Stimulated activated naive CD8-positive, alpha-beta T cell treated with anti-CD3 and anti-CD28 coated beads, Interleukin-15, amount 100 ng/mL, for 72 hours (primary cell): ENCODE results near the gene KIAA0232.

Experiments used
- ATAC-seq: fragments of 150-1000 bp; cut with Tn5 transposase; 2 replicates; pipeline ENCODE4 v1.10.0; 2021; ENCODE audit warnings: mild to moderate bottlenecking, moderate library complexity
- DNase-seq, 2 donors: peaks; one replicate each; pipeline ENCODE4 v3.0.0; 2021 to 2022
- H3K27ac Mint-ChIP-seq, 2 donors: one replicate each; pipeline ENCODE4 v1.8.0; 2022; ENCODE audit warnings: mild to moderate bottlenecking in 2 of 2, mixed read lengths in 2 of 2, moderate library complexity in 2 of 2
- H3K27me3 Mint-ChIP-seq: one replicate; pipeline ENCODE4 v1.8.0; 2022; ENCODE audit warnings: mixed read lengths
- H3K4me1 Mint-ChIP-seq: one replicate; pipeline ENCODE4 v1.8.0; 2022; ENCODE audit warnings: mild to moderate bottlenecking, mixed read lengths
- H3K4me3 Mint-ChIP-seq, 2 donors: one replicate each; pipeline ENCODE4 v1.8.0; 2022; ENCODE audit warnings: mild to moderate bottlenecking in 2 of 2, mixed read lengths in 2 of 2, moderate library complexity in 1 of 2
- H3K9me3 Mint-ChIP-seq, 2 donors: one replicate each; pipeline ENCODE4 v1.8.0; 2022; ENCODE audit warnings: mixed read lengths in 2 of 2

The KIAA0232 gene

DNA sequence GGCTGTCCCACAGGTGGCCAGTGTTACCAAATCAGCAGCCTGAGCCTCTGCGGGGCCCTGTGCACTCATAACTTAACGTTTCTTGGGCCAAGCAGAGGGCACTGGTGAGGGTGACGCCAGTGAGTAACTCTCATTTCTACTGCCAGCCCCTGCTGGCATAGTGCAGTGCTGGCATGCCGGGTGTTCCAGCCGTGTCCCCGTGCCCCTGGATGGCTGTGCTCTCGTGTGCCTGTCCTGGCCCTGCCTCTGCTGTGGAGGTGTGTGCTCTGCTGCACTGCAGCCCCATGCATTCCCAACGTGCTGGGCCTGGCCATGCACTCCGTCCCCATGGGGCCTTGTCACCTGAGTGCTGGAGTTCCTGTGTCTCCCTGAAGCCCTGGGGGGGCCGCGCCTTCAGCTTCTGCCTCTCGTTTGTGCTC is 141.8 kb downstream of the KIAA0232 start:
- Mint-ChIP-seq H3K9me3 (no peaks in the 10 kb centered on the region), H3K27me3 (no peaks in the 10 kb centered on the region), H3K27ac (no peak overlapping the region), H3K4me3 (no peak overlapping the region), H3K4me1 (peaks cover 81% of the 10 kb centered on the region)
- ATAC-seq (peak; percentile 16), DNase-seq (no peak)

DNA sequence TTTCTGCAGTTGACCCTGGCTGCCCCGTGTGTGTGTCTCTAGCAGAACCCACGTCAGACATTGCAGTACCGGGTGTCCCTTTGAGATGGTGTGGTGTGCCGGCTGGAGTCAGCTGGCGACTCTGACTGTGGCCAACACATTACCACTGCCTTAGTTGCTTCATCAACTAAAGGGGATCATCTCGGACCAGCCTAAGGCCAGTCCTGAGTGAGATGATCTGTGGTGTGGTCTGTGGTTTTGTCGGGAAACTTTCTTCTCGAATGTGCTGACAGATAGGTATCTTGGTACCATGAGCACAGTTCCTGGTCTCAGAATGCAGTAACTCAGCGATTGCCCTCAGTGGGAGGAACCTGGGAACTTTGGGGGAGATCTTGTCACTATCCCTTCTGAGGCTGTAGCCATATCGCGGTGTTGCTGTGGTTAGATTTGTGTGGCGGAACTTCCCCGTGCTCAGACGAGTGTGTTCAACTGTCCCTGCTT is 142.9 kb downstream of the KIAA0232 start:
- peak; percentile 70 for ATAC-seq
- H3K27ac Mint-ChIP-seq, result peak overlapping the region in 1 of 2 donors; percentile 8

DNA sequence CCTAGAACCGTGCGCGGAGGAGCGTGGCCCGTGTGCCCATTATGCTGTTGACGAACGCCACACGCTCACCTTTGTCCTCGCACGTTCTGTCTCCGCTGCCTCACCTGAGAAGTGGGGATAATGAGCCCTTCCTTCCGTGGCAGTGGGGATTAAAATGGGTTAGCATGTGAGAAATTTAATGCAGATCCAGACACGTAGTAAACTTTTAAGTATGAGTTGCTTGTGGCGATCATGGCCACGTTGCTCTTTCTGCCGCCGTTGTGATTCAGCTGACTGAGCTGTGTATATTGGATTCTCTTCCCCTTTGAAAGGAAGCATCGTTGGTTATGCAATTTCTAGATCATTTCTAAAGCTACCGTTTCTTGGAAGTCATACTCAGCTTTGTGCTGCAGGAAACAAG is 143.6 kb downstream of the KIAA0232 start:
- ATAC-seq (peak; percentile 29), DNase-seq (no peak)
- H3K27me3 Mint-ChIP-seq, result no peaks in the 10 kb centered on the region
- H3K4me3 Mint-ChIP-seq, result peak overlapping the region; percentile 61 to 74
- H3K27ac Mint-ChIP-seq, result peak overlapping the region; percentile 16 to 51
- H3K9me3 Mint-ChIP-seq, result no peaks in the 10 kb centered on the region
- H3K4me1 Mint-ChIP-seq, result peaks cover 78% of the 10 kb centered on the region

More for the DNA sequence above, 142.9 kb downstream of the KIAA0232 start:
- Mint-ChIP-seq H3K27me3 (no peaks in the 10 kb centered on the region), H3K4me3 (peak overlapping the region; percentile 61 to 74), H3K4me1 (peaks cover 83% of the 10 kb centered on the region), H3K9me3 (no peaks in the 10 kb centered on the region)
- DNase-seq, result peak in 1 of 2 donors; percentile 36

DNA sequence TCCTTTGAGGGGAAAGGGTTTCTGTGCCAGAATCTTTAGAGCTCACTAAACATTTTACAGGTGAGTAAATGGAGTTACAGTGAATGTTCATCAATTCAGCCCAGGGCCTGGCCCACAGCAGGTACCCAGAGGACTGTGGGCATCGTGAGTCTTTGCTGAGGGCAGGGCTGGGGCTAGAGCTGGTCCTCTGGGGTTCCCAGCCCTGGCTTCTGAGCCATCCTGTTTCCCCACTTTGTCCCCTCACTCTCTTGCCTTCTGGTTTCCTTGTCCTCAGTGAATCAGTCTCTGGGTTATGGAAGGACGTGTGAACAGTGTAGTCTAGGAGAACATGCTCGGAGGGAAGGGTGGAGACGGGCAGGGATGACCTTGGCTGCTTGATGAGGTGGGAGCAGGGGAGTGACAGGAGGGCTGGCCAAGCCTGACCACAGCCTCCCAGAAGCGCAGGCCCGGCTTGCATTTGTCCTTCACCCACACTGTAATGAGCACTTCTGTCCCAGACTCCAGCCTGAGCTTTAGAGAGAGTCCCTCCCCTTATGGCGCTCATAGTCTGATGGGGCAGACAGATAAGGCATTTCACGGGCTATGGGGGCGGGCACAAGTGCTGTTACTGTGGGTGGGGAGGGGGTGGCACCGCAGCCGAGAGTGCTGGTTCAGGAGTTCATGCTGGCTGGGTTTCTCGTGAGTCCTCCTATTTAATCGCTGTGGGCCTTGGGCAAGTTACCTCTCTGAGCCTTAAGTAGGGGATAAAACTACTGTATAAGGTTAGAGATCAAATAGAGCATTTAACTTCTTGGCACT is 144.4 kb downstream of the KIAA0232 start:
- H3K4me1 Mint-ChIP-seq, result peaks cover 75% of the 10 kb centered on the region
- peak; percentile 60 for ATAC-seq
- no peaks in the 10 kb centered on the region for H3K27me3 Mint-ChIP-seq
- DNase-seq, result peak in 1 of 2 donors; percentile 33
- peak overlapping the region; percentile 16 to 51 for H3K27ac Mint-ChIP-seq
- no peaks in the 10 kb centered on the region for H3K9me3 Mint-ChIP-seq
- peak overlapping the region; percentile 61 to 74 for H3K4me3 Mint-ChIP-seq

DNA sequence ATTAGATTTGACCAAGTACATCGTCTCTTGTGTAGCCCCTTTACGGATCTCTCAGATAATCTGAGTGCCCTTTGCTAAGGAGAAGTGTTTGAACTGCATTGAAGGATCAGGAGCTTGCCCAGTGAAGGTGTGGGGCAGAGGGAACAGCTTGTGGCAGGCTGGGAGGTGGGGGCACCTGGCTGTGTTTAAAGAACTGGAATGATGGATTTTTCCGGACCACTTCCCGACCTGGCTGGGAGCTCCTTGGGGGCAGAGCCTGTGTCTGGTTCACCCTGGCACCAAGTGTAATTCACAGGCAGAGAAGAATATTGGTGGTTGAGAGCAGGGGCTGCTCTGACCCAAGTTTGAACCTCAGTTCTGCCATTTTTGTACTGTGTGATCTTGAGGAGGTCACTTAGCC is 145.6 kb downstream of the KIAA0232 start:
- Mint-ChIP-seq H3K27me3 (no peaks in the 10 kb centered on the region), H3K9me3 (no peaks in the 10 kb centered on the region), H3K27ac (no peak overlapping the region), H3K4me3 (peak overlapping the region; percentile 10 to 61), H3K4me1 (peaks cover 66% of the 10 kb centered on the region)
- DNase-seq (no peak), ATAC-seq (no peak)

DNA sequence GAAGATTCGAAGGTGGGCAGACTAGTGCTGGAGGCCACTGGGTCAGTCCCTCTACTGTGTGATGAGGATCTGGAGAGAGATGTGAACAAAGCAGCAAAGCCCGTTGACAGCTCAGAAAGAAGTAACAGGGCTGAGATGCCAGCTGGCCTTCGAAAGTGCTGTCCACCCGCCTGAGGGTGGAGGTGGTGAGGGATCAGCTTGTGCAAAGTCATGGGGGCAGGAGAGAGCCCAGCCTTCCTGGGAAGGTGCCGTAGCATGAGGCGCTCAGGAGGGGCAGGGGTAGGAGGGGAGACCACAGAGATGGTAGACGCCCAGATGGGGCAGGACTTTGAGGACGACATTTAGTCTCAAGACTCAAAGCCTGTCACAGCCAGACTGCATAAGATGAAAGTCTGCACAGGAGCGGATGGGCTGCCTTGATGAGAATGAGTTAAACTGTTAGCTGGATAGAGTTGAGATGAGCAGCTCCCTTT is 146.8 kb downstream of the KIAA0232 start:
- ATAC-seq (no peak), DNase-seq (no peak)
- Mint-ChIP-seq H3K9me3 (peaks cover 6 to 9% of the 10 kb centered on the region in 2 donors), H3K4me1 (peaks cover 66% of the 10 kb centered on the region), H3K4me3 (no peak overlapping the region), H3K27ac (peak overlapping the region; percentile 8 to 29), H3K27me3 (no peaks in the 10 kb centered on the region)

DNA sequence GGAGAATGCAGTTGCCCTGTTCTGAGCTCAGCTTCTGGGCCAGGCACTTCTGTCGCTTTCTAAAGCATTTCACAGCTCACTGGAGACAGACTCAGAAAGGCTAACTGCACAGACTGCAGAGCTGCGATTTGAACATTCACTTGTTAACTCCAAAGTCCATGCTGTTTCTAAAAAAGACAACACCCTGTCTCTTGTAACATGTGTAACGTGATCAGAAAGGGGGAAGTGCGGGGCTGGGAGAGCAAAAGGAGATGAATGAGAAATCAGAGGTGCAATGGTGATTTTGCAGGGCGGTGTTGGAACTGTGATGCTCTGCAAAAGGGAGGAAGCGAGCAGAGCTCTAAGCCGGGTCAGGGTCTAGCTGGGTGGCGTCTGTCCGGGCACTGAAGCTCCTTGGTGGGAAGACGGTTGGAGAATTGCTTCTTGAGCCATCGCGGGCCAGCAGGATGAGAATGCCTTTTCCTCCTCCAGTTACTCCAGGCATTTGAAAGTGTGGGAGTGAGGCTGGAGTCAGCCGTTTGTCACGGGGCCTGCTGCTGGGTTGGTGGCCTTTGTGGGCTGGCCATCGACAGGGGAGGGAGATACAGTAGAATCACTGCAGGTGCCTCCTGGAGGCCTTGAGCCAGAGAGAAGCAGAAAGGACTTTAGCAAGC is 147.4 kb downstream of the KIAA0232 start:
- ATAC-seq, result no peak
- H3K4me3 Mint-ChIP-seq, result no peak overlapping the region
- DNase-seq, result no peak
- H3K4me1 Mint-ChIP-seq, result peaks cover 60% of the 10 kb centered on the region
- peak overlapping the region in 1 of 2 donors; percentile 20 for H3K27ac Mint-ChIP-seq
- no peaks in the 10 kb centered on the region for H3K27me3 Mint-ChIP-seq
- peaks cover 6 to 9% of the 10 kb centered on the region in 2 donors for H3K9me3 Mint-ChIP-seq

DNA sequence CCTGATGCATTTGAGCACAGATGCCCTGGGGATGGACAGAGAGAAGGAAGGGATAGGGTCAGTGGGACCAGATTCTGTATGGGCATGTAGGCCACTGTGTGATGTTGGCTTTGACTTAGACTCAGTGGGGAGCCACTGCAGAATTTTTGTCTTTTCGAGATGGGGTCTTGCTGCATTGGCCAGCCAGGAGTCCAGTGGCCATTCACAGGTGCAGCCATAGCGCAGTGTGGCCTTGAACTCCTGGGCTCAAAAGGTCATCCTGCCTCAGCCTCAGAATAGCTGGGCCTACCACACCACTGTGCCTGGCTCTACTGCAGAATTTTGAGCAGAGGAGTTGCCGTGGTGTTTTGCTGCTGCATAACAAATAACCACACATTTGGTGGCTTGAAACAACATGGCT is 149.9 kb downstream of the KIAA0232 start:
- Mint-ChIP-seq H3K4me1 (peaks cover 40% of the 10 kb centered on the region), H3K4me3 (no peak overlapping the region), H3K27ac (peak overlapping the region in 1 of 2 donors; percentile 75), H3K9me3 (peaks cover 6 to 9% of the 10 kb centered on the region in 2 donors), H3K27me3 (no peaks in the 10 kb centered on the region)
- DNase-seq (no peak), ATAC-seq (no peak)

DNA sequence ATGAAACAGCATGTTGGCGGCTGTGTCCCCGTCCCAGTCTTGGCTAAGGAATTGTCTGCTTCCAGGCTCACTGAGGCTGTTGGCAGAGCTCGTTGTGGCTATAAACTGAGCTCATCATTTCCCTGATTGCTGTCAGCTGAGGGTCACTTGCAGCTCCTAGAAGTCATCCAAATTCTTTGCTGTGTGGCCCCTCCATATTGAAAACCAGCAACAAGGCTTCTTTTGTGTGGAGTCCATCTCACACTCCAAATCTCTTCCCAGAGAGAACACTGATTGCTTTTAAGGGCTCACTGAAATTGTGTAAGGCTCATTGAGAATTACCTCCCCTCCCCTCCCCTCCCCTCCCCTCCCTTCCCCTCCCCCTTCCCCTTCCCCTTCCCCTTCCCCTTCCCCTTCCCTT is 150.4 kb downstream of the KIAA0232 start:
- H3K9me3 Mint-ChIP-seq, result peaks cover 6 to 9% of the 10 kb centered on the region in 2 donors
- H3K27ac Mint-ChIP-seq, result no peak overlapping the region
- no peak for ATAC-seq

More for the DNA sequence above, 150.4 kb downstream of the KIAA0232 start:
- Mint-ChIP-seq H3K4me3 (no peak overlapping the region), H3K4me1 (peaks cover 40% of the 10 kb centered on the region), H3K27me3 (no peaks in the 10 kb centered on the region)
- no peak for DNase-seq
